SK-N-MC (cell line): ENCODE measurements around the gene ADCY5.
A peak's percentile ranks its signal among the peaks of the same experiment; 100 is the strongest.

Experiments
- DNase-seq: peaks from one replicate; pipeline ENCODE4 v3.0.0-alpha.2; 2011; ENCODE audit warnings: low read depth, low spot score
- H3K27ac ChIP-seq: fragments of 200-600 bp; sonication (generic); 2 replicates; pipeline ENCODE4 v1.5.1; 2016; ENCODE audit warnings: mixed run types
- H3K36me3 ChIP-seq: fragments of 200-600 bp; sonication (generic); 2 replicates; pipeline ENCODE4 v1.6.1; 2017; ENCODE audit warnings: antibody characterized with exemption, low read length, mixed read lengths; ENCODE audit not compliant: insufficient read depth
- H3K4me3 ChIP-seq: fragments of 200-600 bp; sonication (generic); 2 replicates; pipeline ENCODE4 v1.5.1; 2016
- H3K9ac ChIP-seq: fragments of 200-600 bp; sonication (generic); 2 replicates; pipeline ENCODE4 v1.8.0; 2017; ENCODE audit warnings: mixed run types, mixed read lengths; ENCODE audit not compliant: insufficient read length
- H3K9me3 ChIP-seq: fragments of 200-600 bp; sonication (generic); 2 replicates; pipeline ENCODE4 v1.6.1; 2017; ENCODE audit warnings: low read depth, mild to moderate bottlenecking, antibody characterized with exemption, low read length, moderate library complexity, mixed read lengths
- EZH2 ChIP-seq: fragments of 200-600 bp; sonication (generic); IDR thresholded peaks from one replicate; pipeline ENCODE4 v1.6.1; 2017; ENCODE audit warnings: antibody characterized with exemption
- FOXP2 ChIP-seq: optimal IDR thresholded peaks from 2 replicates; pipeline ENCODE3; 2011; ENCODE audit warnings: mild to moderate bottlenecking, moderate library complexity; ENCODE audit not compliant: insufficient read depth; ENCODE audit errors: extremely low read length, control extremely low read depth
- POLR2AphosphoS5 ChIP-seq: IDR thresholded peaks from 2 replicates; pipeline ENCODE4 v1.6.1; 2012; ENCODE audit warnings: mild to moderate bottlenecking, low read depth, low read length, borderline replicate concordance

ADCY5 gene

GRCh38 chr3:123330441-123330991 lies 118.4 kb downstream of the ADCY5 start:
- H3K4me3 ChIP-seq: no peak overlapping the region
- 0 out of 2 replicates have a peak, but pooled peaks have one; percentile 18 for TF ChIP-seq POLR2AphosphoS5
- no peak for TF ChIP-seq FOXP2
- no peaks in the 10 kb centered on the region for H3K36me3 ChIP-seq
- no peak overlapping the region for H3K27ac ChIP-seq
- no peaks in the 10 kb centered on the region for H3K9me3 ChIP-seq
- DNase-seq: no peak
- peak overlapping the region; percentile 7 for H3K9ac ChIP-seq

- H3K27ac ChIP-seq: no peak overlapping the region
- peak overlapping the region; percentile 9 for H3K9ac ChIP-seq
- TF ChIP-seq POLR2AphosphoS5: no peak
- TF ChIP-seq FOXP2: no peak
- no peak for TF ChIP-seq EZH2
- no peak overlapping the region for H3K4me3 ChIP-seq
- DNase-seq: no peak
- H3K9me3 ChIP-seq: no peaks in the 10 kb centered on the region
- no peaks in the 10 kb centered on the region for H3K36me3 ChIP-seq
Measured at GRCh38 chr3:123329636-123330340, 119.1 kb downstream of the ADCY5 start.

- Histone ChIP-seq H3K36me3 (no peaks in the 10 kb centered on the region), H3K27ac (no peak overlapping the region), H3K4me3 (no peak overlapping the region), H3K9ac (no peak overlapping the region), H3K9me3 (no peaks in the 10 kb centered on the region)
- no peak for DNase-seq
- no peak for TF ChIP-seq POLR2AphosphoS5
- TF ChIP-seq FOXP2: no peak
- TF ChIP-seq EZH2: no peak
Measured at GRCh38 chr3:123328851-123329635, 119.8 kb downstream of the ADCY5 start.

- TF ChIP-seq POLR2AphosphoS5: no peak
- TF ChIP-seq EZH2: no peak
- TF ChIP-seq FOXP2: no peak
- no peak for DNase-seq
- Histone ChIP-seq H3K36me3 (no peaks in the 10 kb centered on the region), H3K4me3 (no peak overlapping the region), H3K9ac (no peak overlapping the region), H3K9me3 (no peaks in the 10 kb centered on the region), H3K27ac (no peak overlapping the region)
Measured at GRCh38 chr3:123327956-123328850, 120.7 kb downstream of the ADCY5 start.

- no peak overlapping the region for H3K27ac ChIP-seq
- DNase-seq: no peak
- H3K36me3 ChIP-seq: no peaks in the 10 kb centered on the region
- H3K4me3 ChIP-seq: no peak overlapping the region
- H3K9ac ChIP-seq: no peak overlapping the region
- no peak for TF ChIP-seq POLR2AphosphoS5
- TF ChIP-seq EZH2: no peak
- TF ChIP-seq FOXP2: no peak
- H3K9me3 ChIP-seq: no peaks in the 10 kb centered on the region
Measured at GRCh38 chr3:123327480-123327879, 121.4 kb downstream of the ADCY5 start.

- TF ChIP-seq FOXP2 (no peak), POLR2AphosphoS5 (no peak), EZH2 (no peak)
- no peaks in the 10 kb centered on the region for H3K36me3 ChIP-seq
- H3K4me3 ChIP-seq: no peak overlapping the region
- H3K27ac ChIP-seq: no peak overlapping the region
- H3K9ac ChIP-seq: no peak overlapping the region
- no peaks in the 10 kb centered on the region for H3K9me3 ChIP-seq
- no peak for DNase-seq
Measured at GRCh38 chr3:123326531-123326930, 122.4 kb downstream of the ADCY5 start.

- TF ChIP-seq POLR2AphosphoS5 (no peak), EZH2 (no peak), FOXP2 (no peak)
Measured at GRCh38 chr3:123325766-123326256, 123.1 kb downstream of the ADCY5 start.

More at GRCh38 chr3:123325766-123326256, 123.1 kb downstream of the ADCY5 start:
- no peaks in the 10 kb centered on the region for H3K36me3 ChIP-seq
- no peak overlapping the region for H3K9ac ChIP-seq
- no peak for DNase-seq
- H3K9me3 ChIP-seq: no peaks in the 10 kb centered on the region
- no peak overlapping the region for H3K27ac ChIP-seq
- no peak overlapping the region for H3K4me3 ChIP-seq
